NT2/D1 (cell line): ENCODE data around the gene CDK14.

Source experiments
- DNase-seq: peaks from one replicate; pipeline ENCODE4 v3.0.0-alpha.2; 2011; ENCODE audit warnings: low read depth, low spot score
- H3K27me3 ChIP-seq: 2 replicates; pipeline ENCODE4 v1.6.0; 2011; ENCODE audit warnings: mild to moderate bottlenecking; ENCODE audit not compliant: insufficient read length, insufficient read depth
- H3K36me3 ChIP-seq: 2 replicates; pipeline ENCODE4 v1.6.1; 2011; ENCODE audit warnings: mild to moderate bottlenecking, low read length, mixed read lengths; ENCODE audit not compliant: insufficient read depth, insufficient read length
- H3K4me1 ChIP-seq: 2 replicates; pipeline ENCODE4 v1.5.1; 2011; ENCODE audit not compliant: insufficient read depth, insufficient read length
- H3K4me3 ChIP-seq: 2 replicates; pipeline ENCODE4 v1.5.1; 2011; ENCODE audit warnings: low read depth; ENCODE audit not compliant: insufficient read length
- H3K9ac ChIP-seq: 2 replicates; pipeline ENCODE4 v1.6.0; 2011; ENCODE audit warnings: low read depth; ENCODE audit not compliant: insufficient read length
- H3K9me3 ChIP-seq: 2 replicates; pipeline ENCODE4 v1.5.1; 2011; ENCODE audit warnings: mild to moderate bottlenecking, low read length; ENCODE audit not compliant: insufficient read depth
- SUZ12 ChIP-seq: IDR thresholded peaks from 2 replicates; pipeline ENCODE4 v1.6.1; 2011; ENCODE audit not compliant: insufficient read length, insufficient read depth; ENCODE audit errors: extremely low read depth
- YY1 ChIP-seq: IDR thresholded peaks from 2 replicates; pipeline ENCODE4 v1.6.1; 2011; ENCODE audit not compliant: insufficient read length, insufficient read depth
- ZNF274 ChIP-seq: IDR thresholded peaks from 2 replicates; pipeline ENCODE4 v1.6.1; 2011; ENCODE audit warnings: mild to moderate bottlenecking, low read depth, low read length

Gene CDK14

DNA sequence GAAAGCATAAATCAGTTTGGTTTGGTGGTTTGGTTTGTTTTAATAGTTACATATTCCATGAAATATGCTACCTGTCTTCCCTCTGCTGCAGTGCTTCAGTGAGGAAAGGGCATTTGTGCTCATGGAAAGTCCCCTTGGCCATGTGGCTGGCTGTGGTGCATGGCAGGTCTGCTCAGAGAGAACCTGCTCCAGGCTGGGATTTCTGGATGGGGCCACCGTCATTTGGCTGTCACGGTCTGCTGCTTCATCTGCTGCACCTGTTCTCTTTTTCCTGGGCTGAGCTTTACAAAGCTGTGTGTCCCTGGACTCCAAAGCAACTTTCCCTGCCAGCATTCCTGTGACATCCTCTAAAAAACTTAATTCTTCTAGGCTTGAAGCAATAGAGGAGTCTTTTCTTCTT, 8.9 kb downstream of the CDK14 start:
- Histone ChIP-seq H3K4me1 (no peaks in the 10 kb centered on the region), H3K9me3 (no peaks in the 10 kb centered on the region), H3K9ac (no peak overlapping the region), H3K36me3 (peaks cover 3% of the 10 kb centered on the region), H3K4me3 (no peak overlapping the region), H3K27me3 (no peaks in the 10 kb centered on the region)
- TF ChIP-seq SUZ12 (no peak), YY1 (no peak), ZNF274 (no peak)
- no peak for DNase-seq

GRCh38 chr7:90607196-90607595, 11.1 kb downstream of the CDK14 start:
- H3K9ac ChIP-seq = no peak overlapping the region
- no peaks in the 10 kb centered on the region for H3K27me3 ChIP-seq
- peaks cover 3% of the 10 kb centered on the region for H3K36me3 ChIP-seq
- no peak for TF ChIP-seq YY1
- no peaks in the 10 kb centered on the region for H3K9me3 ChIP-seq
- no peak for DNase-seq
- no peak overlapping the region for H3K4me3 ChIP-seq
- H3K4me1 ChIP-seq = no peaks in the 10 kb centered on the region

GRCh38 chr7:90610105-90610504, 14.0 kb downstream of the CDK14 start:
- H3K9ac ChIP-seq = no peak overlapping the region
- H3K4me3 ChIP-seq = no peak overlapping the region
- no peaks in the 10 kb centered on the region for H3K9me3 ChIP-seq
- no peak for DNase-seq
- peaks cover 1% of the 10 kb centered on the region for H3K36me3 ChIP-seq
- no peaks in the 10 kb centered on the region for H3K27me3 ChIP-seq
- no peaks in the 10 kb centered on the region for H3K4me1 ChIP-seq
- TF ChIP-seq ZNF274 (no peak), SUZ12 (no peak), YY1 (no peak)

DNA sequence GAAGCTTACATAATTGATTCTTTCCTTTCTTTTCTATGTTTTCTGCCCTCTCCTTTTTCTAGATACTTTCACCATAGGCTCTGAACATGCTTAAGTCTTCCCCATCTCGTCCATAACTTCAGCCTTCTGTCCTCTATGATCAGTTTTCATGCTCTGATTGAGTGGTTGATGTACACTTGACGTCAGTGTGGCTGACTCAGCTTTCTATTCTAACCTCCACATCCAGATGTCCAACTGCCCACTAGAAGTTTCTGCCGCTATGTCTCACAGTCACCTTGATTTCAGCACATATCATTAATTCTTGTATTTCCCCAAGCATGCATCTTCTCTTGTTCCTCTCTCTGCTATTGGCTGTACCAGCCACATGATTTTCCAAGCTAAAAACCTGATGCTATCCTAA, 15.0 kb downstream of the CDK14 start:
- no peak overlapping the region for H3K9ac ChIP-seq
- H3K27me3 ChIP-seq = no peaks in the 10 kb centered on the region
- no peak for DNase-seq

GRCh38 chr7:90613088-90613498, 17.0 kb downstream of the CDK14 start:
- Histone ChIP-seq H3K36me3 (no peaks in the 10 kb centered on the region), H3K9ac (no peak overlapping the region), H3K4me1 (no peaks in the 10 kb centered on the region), H3K27me3 (no peaks in the 10 kb centered on the region), H3K4me3 (no peak overlapping the region), H3K9me3 (no peaks in the 10 kb centered on the region)
- DNase-seq = no peak
- TF ChIP-seq ZNF274 (no peak), SUZ12 (no peak), YY1 (no peak)

More for the DNA sequence above, 15.0 kb downstream of the CDK14 start:
- Histone ChIP-seq H3K36me3 (no peaks in the 10 kb centered on the region), H3K4me1 (no peaks in the 10 kb centered on the region), H3K4me3 (no peak overlapping the region), H3K9me3 (no peaks in the 10 kb centered on the region)
- TF ChIP-seq YY1 (no peak), SUZ12 (no peak), ZNF274 (no peak)

DNA sequence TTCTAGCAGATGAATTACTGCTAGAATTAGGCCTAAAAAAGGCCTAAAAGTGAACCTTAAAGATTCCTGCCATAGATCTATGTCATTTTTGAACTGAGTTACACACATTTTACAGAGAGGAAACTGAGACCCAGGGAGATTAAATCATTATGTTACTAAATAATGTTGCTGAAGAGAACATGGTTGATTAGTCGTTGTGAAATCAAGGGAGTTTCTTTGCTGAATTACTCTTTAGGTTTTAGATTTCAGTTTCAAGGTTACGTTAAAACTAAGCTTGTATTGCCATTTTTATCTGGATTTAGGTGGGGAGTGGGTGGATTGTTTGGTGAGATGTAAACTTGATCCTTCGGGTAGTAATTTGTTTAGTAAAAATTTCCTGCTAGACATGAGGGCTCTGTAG, 21.3 kb downstream of the CDK14 start:
- H3K9ac ChIP-seq = no peak overlapping the region
- no peak overlapping the region for H3K4me3 ChIP-seq
- H3K27me3 ChIP-seq = peaks cover 9% of the 10 kb centered on the region
- TF ChIP-seq ZNF274 (no peak), YY1 (no peak), SUZ12 (no peak)
- peaks cover 4% of the 10 kb centered on the region for H3K36me3 ChIP-seq
- H3K9me3 ChIP-seq = no peaks in the 10 kb centered on the region; the same call in 1 of the 2 replicates
- no peak for DNase-seq
- no peaks in the 10 kb centered on the region for H3K4me1 ChIP-seq

GRCh38 chr7:90618876-90619275, 22.8 kb downstream of the CDK14 start:
- Histone ChIP-seq H3K36me3 (peaks cover 4% of the 10 kb centered on the region), H3K4me3 (no peak overlapping the region), H3K9me3 (no peaks in the 10 kb centered on the region; the same call in 1 of the 2 replicates), H3K27me3 (peaks cover 9% of the 10 kb centered on the region), H3K9ac (no peak overlapping the region), H3K4me1 (no peaks in the 10 kb centered on the region)
- TF ChIP-seq SUZ12 = no peak
- no peak for TF ChIP-seq ZNF274
- TF ChIP-seq YY1 = no peak
- DNase-seq = no peak

DNA sequence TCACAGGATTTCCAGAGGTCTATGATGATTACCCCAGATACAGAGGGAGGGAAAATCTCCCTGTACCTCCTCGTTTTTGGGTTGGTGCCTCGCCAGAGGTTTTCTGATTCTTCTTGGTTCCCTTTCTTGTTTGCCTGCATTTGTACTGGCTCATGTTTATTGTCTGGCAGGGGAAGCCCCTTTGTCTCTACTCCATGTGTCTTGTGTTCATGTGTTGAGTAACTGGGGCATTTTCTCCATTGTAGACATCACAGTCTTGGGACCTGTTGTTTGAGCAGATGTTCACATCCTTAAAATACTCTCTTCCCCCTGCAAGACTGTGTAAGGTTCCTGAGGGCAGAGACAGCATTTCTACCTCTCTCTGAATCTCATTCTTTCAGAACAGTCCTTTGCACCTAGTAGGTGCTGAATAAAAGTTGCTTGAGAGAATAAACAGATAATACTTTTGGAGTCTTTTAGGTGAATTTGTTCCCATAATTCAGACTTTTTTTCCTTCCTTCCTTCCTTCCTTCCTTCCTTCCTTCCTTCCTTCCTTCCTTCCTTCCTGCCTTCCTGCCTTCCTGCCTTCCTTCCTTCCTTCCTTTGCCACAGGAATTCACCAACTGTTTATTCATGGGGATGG, 25.1 kb downstream of the CDK14 start:
- H3K27me3 ChIP-seq = peaks cover 9% of the 10 kb centered on the region
- DNase-seq = no peak
- TF ChIP-seq ZNF274 = no peak
- TF ChIP-seq YY1 = no peak
- no peak for TF ChIP-seq SUZ12
- H3K36me3 ChIP-seq = peaks cover 4% of the 10 kb centered on the region
- H3K9ac ChIP-seq = no peak overlapping the region
- no peaks in the 10 kb centered on the region; the same call in 1 of the 2 replicates for H3K9me3 ChIP-seq
- H3K4me1 ChIP-seq = no peaks in the 10 kb centered on the region
- no peak overlapping the region for H3K4me3 ChIP-seq
